GM10266 (cell line): ENCODE results near the gene LCORL.

ENCODE experiments used
- DNase-seq: peaks from one replicate; pipeline ENCODE4 v3.0.0; 2012; ENCODE audit errors: extremely low spot score
- TF ChIP-seq, protein P1 (sequence below): IDR thresholded peaks from 2 replicates; pipeline ENCODE4 v1.5.1; 2012; ENCODE audit warnings: mild to moderate bottlenecking, low read depth; ENCODE audit not compliant: control insufficient read depth, insufficient read depth; ENCODE audit errors: missing control alignments

The LCORL gene

GRCh38 chr4:17934286-17934685, 87.3 kb downstream of the LCORL start:
- no peak for DNase-seq
- TF ChIP-seq, protein P1, sequence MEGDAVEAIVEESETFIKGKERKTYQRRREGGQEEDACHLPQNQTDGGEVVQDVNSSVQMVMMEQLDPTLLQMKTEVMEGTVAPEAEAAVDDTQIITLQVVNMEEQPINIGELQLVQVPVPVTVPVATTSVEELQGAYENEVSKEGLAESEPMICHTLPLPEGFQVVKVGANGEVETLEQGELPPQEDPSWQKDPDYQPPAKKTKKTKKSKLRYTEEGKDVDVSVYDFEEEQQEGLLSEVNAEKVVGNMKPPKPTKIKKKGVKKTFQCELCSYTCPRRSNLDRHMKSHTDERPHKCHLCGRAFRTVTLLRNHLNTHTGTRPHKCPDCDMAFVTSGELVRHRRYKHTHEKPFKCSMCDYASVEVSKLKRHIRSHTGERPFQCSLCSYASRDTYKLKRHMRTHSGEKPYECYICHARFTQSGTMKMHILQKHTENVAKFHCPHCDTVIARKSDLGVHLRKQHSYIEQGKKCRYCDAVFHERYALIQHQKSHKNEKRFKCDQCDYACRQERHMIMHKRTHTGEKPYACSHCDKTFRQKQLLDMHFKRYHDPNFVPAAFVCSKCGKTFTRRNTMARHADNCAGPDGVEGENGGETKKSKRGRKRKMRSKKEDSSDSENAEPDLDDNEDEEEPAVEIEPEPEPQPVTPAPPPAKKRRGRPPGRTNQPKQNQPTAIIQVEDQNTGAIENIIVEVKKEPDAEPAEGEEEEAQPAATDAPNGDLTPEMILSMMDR, result no peak

- TF ChIP-seq, protein P1, result no peak
- no peak for DNase-seq
Measured at GRCh38 chr4:17933126-17933525, 88.4 kb downstream of the LCORL start.

GRCh38 chr4:17932041-17932440, 89.5 kb downstream of the LCORL start:
- TF ChIP-seq, protein P1, result no peak
- no peak for DNase-seq

DNA sequence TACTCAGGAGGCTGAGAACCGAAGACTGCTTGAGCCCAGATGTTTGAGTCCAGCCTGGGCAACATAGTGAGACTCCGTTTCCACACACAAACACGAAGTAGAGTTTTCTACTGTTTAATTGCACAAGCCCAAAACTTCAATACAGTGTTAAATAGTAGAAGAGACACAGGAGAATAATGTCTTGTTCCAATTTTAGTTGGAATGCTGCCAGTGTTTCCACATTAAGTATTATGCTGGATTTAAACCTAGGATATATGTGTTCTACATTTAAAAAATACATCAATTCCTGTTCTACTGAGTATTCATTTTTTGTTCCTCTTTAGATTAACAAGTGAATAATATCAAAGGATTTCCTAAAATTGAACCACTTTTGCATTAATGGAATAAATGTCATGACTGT, 91.3 kb downstream of the LCORL start:
- TF ChIP-seq, protein P1, result no peak
- no peak for DNase-seq

GRCh38 chr4:17924189-17924588, 97.4 kb downstream of the LCORL start:
- no peak for DNase-seq
- TF ChIP-seq, protein P1, result no peak

DNA sequence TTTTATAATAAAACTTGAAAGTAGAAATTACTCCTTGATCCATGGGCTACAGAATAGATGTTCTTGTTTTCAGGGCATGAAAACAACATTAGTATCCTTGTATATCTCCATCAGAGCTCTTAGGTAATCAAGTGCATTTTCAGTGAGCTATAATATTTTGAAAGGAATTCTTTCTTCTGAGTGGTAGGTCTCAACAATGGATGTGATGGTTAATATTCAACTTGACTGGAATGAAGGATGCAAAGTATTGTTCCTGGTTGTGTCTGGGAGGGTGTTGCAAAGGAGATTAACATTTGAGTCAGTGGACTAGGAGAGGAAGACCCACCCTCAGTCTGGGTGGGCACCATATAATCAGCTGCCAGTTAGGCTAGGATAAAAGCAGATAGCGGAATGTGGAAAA, 100.1 kb downstream of the LCORL start:
- TF ChIP-seq, protein P1, result no peak

GRCh38 chr4:17920681-17921080, 100.9 kb downstream of the LCORL start:
- no peak for DNase-seq
- TF ChIP-seq, protein P1, result no peak

More for the DNA sequence above, 100.1 kb downstream of the LCORL start:
- DNase-seq, result no peak
